Smooth muscle cell (in vitro differentiated cells): Measurements from ENCODE around the gene SOX10. TPM values are rescaled to one million over a fixed set of nuclear protein-coding genes. Genes with fewer than 3 reads are reported as not detected.
"Not testable (repeated sequence)": the region's sequence is repeated elsewhere in the genome, so short reads cannot be mapped to it uniquely, and the experiment has no call there.

Experiments
- DNase-seq: peaks from one replicate; lab custom pipeline; 2025; ENCODE audit not compliant: unreplicated experiment; lab: John Stamatoyannopoulos, UW
- H2AFZ ChIP-seq: fragments of 200-600 bp; sonication (generic); 2 replicates; pipeline ENCODE4 v1.6.0; 2016; ENCODE audit warnings: antibody characterized with exemption, low read depth, mild to moderate bottlenecking
- H3F3A ChIP-seq: fragments of 200-600 bp; sonication (generic); 2 replicates; pipeline ENCODE4 v1.6.0; 2017; ENCODE audit warnings: antibody characterized with exemption, low read depth
- H3K27ac ChIP-seq: fragments of 200-600 bp; sonication (generic); 2 replicates; pipeline ENCODE4 v1.5.1; 2016; ENCODE audit warnings: low read depth, mild to moderate bottlenecking
- H3K27me3 ChIP-seq: fragments of 200-600 bp; sonication (generic); 2 replicates; pipeline ENCODE4 v1.6.1; 2016; ENCODE audit warnings: low read depth, mild to moderate bottlenecking
- H3K36me3 ChIP-seq: fragments of 200-600 bp; sonication (generic); 2 replicates; pipeline ENCODE4 v1.5.1; 2016; ENCODE audit warnings: low read depth
- H3K4me1 ChIP-seq: fragments of 200-600 bp; sonication (generic); 2 replicates; pipeline ENCODE4 v1.5.1; 2016; ENCODE audit warnings: low read depth
- H3K4me2 ChIP-seq: fragments of 200-600 bp; sonication (generic); 2 replicates; pipeline ENCODE4 v1.6.0; 2016; ENCODE audit warnings: mild to moderate bottlenecking
- H3K4me3 ChIP-seq: fragments of 200-600 bp; sonication (generic); 2 replicates; pipeline ENCODE4 v1.5.1; 2016; ENCODE audit warnings: mild to moderate bottlenecking
- H3K79me2 ChIP-seq: fragments of 200-600 bp; sonication (generic); 2 replicates; pipeline ENCODE4 v1.6.0; 2016; ENCODE audit warnings: low read depth, mild to moderate bottlenecking
- H3K9ac ChIP-seq: fragments of 200-600 bp; sonication (generic); 2 replicates; pipeline ENCODE4 v1.6.0; 2016; ENCODE audit warnings: low read depth
- H3K9me3 ChIP-seq: fragments of 200-600 bp; sonication (generic); replicated peaks from 2 replicates; pipeline ENCODE4 v1.5.1; 2016; ENCODE audit warnings: low read depth
- H4K20me1 ChIP-seq: fragments of 200-600 bp; sonication (generic); 2 replicates; pipeline ENCODE4 v1.6.0; 2016; ENCODE audit warnings: low read depth
- WGBS: methylation state at CpG from one replicate; pipeline ENCODE4 v1.1.7; 2016; ENCODE audit warnings: low lambda C conversion rate; 5-methylcytosine and 5-hydroxymethylcytosine counted together
- polyA plus RNA-seq: library from polyadenylated mRNA; unstranded; fragments of >200 nt; fragmentation: Nextera tagmentation; extraction: Ambion mirVana; gene quantifications from 2 replicates; pipeline ENCODE4 v1.2.1, GENCODE V29; 2016
- total RNA-seq: library from RNA; depleted of rRNA; stranded (reverse); fragments of >200 nt; gene quantifications from 2 replicates; pipeline ENCODE4 v1.2.3, GENCODE V29; 2014
- TF ChIP-seq, protein P1 (sequence below): fragments of 200-600 bp; sonication (generic); IDR thresholded peaks from 2 replicates; pipeline ENCODE4 v1.5.1; 2017; ENCODE audit warnings: borderline replicate concordance, mild to moderate bottlenecking, antibody characterized with exemption; ENCODE audit not compliant: insufficient read depth, poor library complexity, severe bottlenecking

Gene SOX10
- total and polyA plus RNA-seq, 2 experiments from 2014 or later: not detected

DNA sequence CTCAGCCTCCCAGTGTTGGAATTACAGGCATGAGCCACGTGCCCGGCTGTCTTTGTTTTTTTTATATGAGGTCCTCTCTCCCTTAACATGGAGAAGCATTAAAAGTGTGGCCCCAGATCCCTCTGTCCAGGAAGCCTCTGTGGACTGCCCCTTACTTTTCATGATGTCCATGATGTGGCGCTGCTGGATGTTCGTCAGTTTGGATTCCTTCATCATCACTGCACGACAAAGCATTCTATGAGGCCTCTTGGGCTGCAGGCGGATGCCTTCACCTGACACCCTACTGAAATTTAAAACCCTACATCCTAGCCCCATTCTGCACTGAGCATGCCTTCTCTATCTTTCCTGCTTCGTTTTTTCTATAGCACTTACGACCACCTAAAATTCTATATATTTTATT, 33.0 kb downstream of the SOX10 start:
- Histone ChIP-seq H3K36me3 (no peaks in the 10 kb centered on the region), H3F3A (no peaks in the 10 kb centered on the region), H4K20me1 (no peaks in the 10 kb centered on the region), H3K79me2 (peaks cover 24% of the 10 kb centered on the region), H3K9ac (no peak overlapping the region), H3K9me3 (no peaks in the 10 kb centered on the region), H3K4me1 (peaks cover 9% of the 10 kb centered on the region), H3K4me2 (no peak overlapping the region), H3K27me3 (no peaks in the 10 kb centered on the region), H3K4me3 (no peak overlapping the region), H2AFZ (no peak overlapping the region), H3K27ac (no peak overlapping the region)
- 67% methylated on average over 8 of the region's 8 CpGs for WGBS
- DNase-seq: no peak
- TF ChIP-seq, protein P1, sequence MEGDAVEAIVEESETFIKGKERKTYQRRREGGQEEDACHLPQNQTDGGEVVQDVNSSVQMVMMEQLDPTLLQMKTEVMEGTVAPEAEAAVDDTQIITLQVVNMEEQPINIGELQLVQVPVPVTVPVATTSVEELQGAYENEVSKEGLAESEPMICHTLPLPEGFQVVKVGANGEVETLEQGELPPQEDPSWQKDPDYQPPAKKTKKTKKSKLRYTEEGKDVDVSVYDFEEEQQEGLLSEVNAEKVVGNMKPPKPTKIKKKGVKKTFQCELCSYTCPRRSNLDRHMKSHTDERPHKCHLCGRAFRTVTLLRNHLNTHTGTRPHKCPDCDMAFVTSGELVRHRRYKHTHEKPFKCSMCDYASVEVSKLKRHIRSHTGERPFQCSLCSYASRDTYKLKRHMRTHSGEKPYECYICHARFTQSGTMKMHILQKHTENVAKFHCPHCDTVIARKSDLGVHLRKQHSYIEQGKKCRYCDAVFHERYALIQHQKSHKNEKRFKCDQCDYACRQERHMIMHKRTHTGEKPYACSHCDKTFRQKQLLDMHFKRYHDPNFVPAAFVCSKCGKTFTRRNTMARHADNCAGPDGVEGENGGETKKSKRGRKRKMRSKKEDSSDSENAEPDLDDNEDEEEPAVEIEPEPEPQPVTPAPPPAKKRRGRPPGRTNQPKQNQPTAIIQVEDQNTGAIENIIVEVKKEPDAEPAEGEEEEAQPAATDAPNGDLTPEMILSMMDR: no peak

DNA sequence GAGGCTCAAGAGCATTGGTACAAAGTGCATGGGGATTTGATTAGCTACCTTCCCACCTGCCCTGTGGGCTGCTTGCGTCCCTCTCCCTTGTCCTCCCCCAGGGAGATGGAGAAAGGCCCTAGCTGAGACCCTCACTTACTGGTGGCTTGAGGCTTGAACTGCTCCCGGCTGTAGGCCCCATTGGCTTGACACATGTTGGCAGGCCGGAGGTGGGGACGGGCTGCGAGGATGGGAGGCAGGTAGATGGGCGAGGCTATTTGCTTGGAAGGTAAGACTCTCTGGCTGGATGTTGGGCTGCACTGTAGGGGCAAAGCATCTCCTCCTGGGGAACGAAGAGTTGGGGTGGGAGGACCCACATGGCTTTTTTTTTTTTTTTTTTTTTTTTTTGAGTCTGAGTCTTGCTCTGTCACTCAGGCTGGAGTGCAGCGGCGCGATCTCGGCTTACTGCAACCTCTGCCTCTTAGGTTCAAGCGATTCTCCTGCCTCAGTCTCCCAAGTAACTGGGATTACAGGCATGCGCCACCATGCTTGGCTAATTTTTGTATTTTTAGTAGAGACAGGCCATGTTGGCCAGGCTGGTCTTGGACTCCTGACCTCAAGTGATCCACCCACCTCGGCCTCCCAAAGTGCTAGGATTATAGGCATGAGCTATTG, 37.1 kb downstream of the SOX10 start:
- WGBS: 97% methylated on average over 14 of the region's 14 CpGs
- H4K20me1 ChIP-seq, H3K4me1 ChIP-seq, H3K4me3 ChIP-seq, H3F3A ChIP-seq, H3K9ac ChIP-seq, H3K27me3 ChIP-seq, H2AFZ ChIP-seq, H3K79me2 ChIP-seq, H3K27ac ChIP-seq, DNase-seq, H3K9me3 ChIP-seq, H3K36me3 ChIP-seq, H3K4me2 ChIP-seq: not testable (repeated sequence)

DNA sequence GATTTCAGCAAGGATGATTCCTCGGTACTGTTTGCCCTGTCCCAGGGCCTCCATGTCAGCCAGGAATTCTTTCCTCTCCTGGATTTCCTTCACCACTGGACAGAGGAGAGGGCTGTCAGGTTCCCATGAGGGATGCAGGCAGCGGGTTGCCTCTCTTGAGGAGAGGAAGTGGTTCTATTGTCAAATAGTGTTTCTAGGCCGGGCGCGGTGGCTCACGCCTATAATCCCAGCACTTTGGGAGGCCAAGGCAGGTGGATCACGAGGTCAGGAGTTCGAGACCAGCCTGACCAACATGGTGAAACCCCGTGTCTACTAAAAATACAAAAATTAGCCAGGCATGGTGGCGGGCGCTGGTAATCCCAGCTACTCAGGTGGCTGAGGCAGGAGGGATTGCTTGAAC, 39.9 kb downstream of the SOX10 start:
- not testable (repeated sequence) for H3F3A ChIP-seq, H3K79me2 ChIP-seq, H4K20me1 ChIP-seq, H3K4me2 ChIP-seq, H3K9ac ChIP-seq, H3K27ac ChIP-seq, H2AFZ ChIP-seq, H3K9me3 ChIP-seq, H3K4me3 ChIP-seq, H3K27me3 ChIP-seq, DNase-seq, H3K36me3 ChIP-seq, H3K4me1 ChIP-seq
- 98% methylated on average over 11 of the region's 11 CpGs for WGBS

DNA sequence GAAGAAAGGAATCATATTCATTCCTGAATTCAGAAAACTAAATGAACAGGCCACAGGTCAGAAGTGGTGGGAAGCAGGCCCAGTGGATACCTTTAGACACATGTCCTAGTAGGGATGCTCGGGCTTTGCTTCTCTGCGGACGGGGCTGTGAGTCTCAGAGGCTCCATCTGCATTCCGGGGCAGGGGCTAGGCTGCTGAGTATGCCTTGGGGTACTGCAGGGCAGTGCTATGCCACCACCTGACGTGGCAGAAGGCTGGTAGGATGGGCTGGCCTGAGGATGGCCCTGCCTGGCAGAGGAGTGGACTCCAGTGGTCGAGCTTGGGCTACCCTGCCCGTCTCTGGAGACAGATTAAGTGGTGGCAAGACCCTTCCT, 40.5 kb downstream of the SOX10 start:
- no peaks in the 10 kb centered on the region for H3K79me2 ChIP-seq
- H3K4me2 ChIP-seq: no peak overlapping the region
- no peaks in the 10 kb centered on the region for H3K27me3 ChIP-seq
- no peak for DNase-seq
- no peaks in the 10 kb centered on the region for H3K9me3 ChIP-seq
- no peaks in the 10 kb centered on the region for H3K4me1 ChIP-seq
- H2AFZ ChIP-seq: no peak overlapping the region
- no peak overlapping the region for H3K9ac ChIP-seq
- H3K27ac ChIP-seq: no peak overlapping the region
- TF ChIP-seq, protein P1: no peak
- H3K36me3 ChIP-seq: no peaks in the 10 kb centered on the region
- H3F3A ChIP-seq: no peaks in the 10 kb centered on the region
- 92% methylated on average over 7 of the region's 7 CpGs for WGBS
- H4K20me1 ChIP-seq: peaks cover under 1% of the 10 kb centered on the region
- H3K4me3 ChIP-seq: no peak overlapping the region
